Activated CD8-positive, alpha-beta memory T cell treated with anti-CD3 and anti-CD28 coated beads for 1 hour (primary cell): ENCODE measurements around the gene PTPRM.

ENCODE experiments used
- DNase-seq, 2 donors: peaks; one replicate each; pipeline ENCODE4 v3.0.0-alpha.2; 2020; ENCODE audit warnings: low read depth in 1 of 2; ENCODE audit errors: extremely low read depth in 1 of 2

PTPRM gene

GRCh38 chr18:8190980-8191379 is 623.9 kb downstream of the PTPRM start:
- DNase-seq = no peak

- no peak for DNase-seq
These were observed 627.3 kb downstream of the PTPRM start for GRCh38 chr18:8194431-8194830.

DNA sequence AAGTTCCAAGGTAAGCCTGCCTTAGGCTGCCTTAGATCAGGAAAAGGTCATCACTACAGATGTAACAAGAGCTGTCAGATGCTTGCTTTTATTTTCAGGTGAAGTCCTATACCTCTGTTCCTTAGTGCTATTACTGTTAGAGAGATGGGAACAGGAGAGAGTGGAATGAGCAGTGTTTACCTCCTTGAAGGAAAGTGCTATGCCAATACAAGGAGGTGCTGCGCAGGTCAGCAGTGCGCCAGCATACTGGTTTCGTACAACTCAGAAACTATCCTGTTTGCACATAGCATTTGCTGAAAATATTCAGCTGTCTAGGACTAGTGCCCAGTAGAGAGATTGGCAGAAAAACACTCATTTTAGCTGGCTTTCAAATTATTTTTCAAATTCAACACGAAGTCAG is 629.1 kb downstream of the PTPRM start:
- DNase-seq = no peak

DNA sequence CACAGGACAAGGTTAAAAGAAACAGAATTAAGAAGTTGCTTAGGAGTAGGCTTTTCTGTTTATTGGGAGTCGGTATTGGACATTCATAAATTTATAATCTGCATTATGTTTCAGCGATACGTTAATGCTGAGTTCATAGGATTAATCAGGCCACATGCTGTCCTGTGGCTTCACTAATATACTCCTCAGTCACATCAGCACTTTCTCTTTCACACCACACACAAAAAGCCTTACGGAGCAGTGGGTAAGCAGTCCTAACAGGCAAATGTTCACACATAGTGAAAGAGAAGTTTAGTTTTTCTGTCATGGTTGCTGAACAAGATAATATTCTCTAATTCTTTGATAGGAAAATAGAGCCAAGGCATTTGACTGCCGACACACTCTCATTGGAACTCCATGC is 630.4 kb downstream of the PTPRM start:
- DNase-seq = no peak

DNA sequence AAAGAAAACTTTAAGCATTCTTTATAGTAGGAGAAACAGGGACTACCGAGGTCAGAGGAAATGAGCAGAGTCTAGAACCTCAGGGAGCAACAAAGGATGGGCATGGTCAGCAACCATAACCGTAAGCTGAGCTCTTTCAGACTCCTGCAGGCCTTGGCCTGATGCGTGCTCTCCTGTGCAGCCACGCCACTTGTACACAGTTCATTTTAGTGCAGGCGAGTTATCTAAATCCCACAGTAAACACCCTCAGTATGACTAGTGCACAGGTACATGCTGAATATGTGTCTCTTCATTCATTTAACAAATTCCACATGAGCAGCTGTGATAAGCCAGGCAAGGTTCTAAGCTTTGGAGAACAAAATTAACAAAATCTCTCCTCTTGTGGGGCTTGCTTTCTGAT is 640.9 kb downstream of the PTPRM start:
- DNase-seq = no peak

- DNase-seq = no peak
These were observed 641.6 kb downstream of the PTPRM start for GRCh38 chr18:8208716-8209115.

DNA sequence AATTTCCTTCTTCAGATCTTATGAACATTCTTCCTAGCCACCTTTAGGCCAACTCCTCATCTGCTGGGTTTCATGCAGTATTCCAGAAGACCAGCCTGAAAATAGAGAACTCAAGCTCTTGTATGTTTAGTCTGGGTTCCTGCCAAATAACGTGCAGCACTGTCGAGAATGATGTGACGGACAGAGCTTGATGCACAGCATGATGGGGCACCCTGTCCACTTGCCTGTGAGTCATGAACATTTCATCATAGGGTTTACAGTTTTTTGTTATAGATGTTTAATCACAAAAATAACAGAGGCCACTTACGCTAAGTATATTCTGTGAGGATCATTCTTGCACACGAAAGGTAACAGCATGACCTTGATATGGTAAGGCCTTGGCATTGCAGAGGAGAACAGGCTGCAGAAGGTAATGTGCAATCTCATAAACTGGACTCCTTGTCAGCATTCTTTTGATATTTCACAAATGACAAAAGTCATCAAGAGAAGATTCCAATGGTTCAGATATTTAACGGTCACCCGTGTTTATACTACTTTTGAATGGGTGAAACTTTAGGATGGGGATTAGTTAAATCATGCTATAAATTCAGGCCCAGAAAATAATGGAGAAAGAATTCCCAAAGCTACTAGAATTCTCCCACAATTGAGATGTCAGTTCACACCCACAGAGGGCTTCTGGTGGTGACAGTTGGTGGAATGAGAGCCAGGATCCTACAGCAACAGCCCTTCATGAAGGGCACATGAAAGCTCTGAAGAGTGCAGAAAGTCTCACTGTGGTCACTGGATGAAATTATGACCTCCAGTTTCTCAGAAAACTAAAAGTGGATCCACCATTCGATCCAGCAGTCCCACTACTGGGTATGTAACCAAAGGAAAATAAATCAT is 646.0 kb downstream of the PTPRM start:
- DNase-seq = no peak

- no peak for DNase-seq
These were observed 648.6 kb downstream of the PTPRM start for GRCh38 chr18:8215741-8216140.

DNA sequence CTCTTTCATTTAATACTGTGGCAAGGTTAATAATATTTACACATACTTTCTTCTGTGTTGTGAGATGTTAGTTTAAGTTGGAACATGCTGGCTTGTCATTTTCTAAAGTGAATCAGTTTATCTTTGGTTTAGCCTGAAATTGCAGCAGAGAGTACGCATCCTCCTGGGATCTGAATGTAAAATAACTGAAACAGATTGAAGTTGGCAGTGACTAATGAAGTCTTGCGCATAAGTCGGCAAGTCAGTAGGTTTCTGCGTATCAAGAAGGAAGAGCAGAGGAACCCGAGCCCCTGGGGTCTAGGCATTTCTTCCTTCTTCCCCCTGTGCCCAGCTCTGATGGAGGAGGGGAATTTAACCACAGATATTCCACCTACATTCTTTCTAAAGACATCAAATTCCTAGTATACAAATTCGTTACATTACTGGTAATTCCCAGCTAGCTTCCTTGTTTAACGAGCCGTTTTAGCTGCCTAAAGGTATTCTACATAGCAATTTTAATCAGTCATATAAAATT is 650.0 kb downstream of the PTPRM start:
- no peak for DNase-seq

DNA sequence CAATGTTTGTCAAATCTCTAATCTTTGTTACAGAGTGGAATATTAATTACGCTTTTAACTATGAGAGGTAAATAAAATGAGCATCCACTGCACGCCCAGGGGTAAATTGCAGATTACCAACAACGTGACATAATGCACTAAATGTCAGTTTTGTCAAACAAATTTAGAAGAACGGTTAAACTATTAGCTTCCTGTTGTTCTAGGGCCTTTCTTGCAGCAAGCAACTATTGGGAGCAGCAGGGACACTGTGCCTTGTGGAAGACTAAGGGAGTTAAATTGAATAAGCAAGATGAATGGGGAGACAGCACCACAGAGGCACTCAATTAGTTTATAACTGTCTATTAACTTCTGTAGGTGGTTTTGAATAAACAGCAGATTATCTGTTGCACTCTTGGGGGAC is 651.1 kb downstream of the PTPRM start:
- DNase-seq = no peak

DNA sequence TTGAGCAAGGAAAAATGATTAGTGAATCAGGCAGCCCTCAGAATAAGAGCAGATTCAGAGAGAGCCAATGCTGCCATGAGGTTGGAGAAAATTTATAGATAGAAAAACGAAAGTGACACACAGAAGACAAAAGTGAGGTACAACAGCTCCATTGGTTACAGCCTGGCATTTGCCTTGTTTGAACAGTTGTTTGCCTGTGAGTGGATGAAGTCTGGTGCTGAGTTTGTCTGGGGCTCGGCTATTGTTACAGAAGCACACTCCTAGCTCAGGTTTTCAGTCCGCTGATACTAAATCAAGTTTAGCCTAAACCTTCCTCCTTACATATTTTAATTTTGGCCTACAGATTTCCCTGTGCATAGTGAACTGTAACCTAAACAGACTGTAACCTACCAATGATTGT is 654.3 kb downstream of the PTPRM start:
- no peak for DNase-seq

GRCh38 chr18:8224576-8224975 is 657.5 kb downstream of the PTPRM start:
- no peak for DNase-seq

GRCh38 chr18:8229040-8229439 is 661.9 kb downstream of the PTPRM start:
- no peak for DNase-seq

GRCh38 chr18:8229787-8230186 is 662.7 kb downstream of the PTPRM start:
- no peak for DNase-seq

DNA sequence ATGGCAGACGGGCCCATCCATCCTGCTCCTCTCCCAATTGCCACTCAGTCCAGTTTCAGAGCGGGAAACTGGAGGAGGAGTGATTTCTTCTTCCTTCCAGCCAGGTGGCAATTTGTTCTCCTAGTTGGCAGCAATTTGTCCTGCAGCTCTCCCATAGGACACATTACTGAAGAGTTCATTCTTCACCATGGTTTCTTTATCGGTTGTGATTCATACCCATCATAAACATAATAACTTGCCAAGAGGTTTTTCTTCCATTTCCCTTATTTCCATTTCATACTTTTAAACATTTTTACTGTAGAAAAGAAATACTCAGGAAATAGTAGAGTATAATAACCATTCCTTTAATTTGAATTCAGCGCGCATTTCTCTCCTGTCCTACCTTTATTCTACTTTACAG is 664.2 kb downstream of the PTPRM start:
- DNase-seq = no peak

DNA sequence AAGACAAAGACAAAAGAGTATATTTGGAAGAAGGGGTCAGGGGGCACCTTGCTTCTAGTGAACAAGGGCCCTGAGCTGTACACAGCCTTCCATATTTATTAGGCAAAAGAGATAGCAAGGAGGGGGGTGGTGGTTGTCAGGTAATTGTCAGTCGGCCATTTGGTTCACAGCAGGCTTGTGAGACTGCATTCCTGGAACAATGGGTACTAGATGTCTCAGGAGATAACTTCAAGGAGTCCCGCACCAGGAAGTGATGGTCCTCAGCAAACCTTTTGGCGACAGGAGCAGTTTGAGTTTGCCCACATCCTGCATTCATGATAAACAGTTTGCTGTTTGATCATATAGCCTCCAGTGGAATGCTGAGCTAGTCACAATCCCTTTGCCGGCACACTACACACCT is 665.7 kb downstream of the PTPRM start:
- DNase-seq = no peak

DNA sequence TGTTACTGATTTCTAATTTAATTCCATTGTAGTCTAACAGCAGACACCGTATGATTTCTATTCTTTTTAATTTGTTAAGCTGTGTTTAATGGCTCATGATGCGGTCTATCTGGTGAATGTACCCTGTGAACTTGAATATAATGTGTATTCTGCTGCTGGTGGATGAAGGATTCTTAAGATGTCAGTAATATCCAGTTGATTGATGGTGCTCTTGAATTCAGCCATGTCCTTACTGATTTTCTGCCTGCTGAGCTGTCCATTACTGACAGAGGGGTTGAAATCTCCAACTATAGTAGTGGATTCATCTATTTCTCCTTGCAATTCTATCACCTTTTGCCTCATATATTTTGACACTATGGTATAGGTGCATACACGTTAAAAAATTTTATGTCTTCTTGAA is 668.8 kb downstream of the PTPRM start:
- no peak for DNase-seq

GRCh38 chr18:8238507-8238906 is 671.4 kb downstream of the PTPRM start:
- DNase-seq = no peak

DNA sequence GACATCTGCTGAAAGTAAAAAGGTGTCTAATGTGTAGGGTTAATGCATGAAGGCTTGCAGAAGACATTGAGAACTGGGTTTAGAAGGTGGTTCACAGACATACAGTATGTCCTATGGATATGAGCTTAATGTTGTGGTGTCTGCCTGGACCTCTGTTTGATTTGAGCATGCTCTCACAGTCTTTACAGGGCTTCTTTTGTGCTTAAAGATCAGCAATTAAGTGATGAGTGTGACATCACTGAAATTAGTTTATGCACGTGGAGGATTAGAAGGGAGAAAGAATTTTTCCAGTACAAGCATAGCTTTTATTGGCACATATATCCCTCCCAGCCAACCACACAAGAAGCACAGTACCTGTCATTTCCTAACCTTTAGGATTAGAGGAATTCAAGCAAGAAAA is 674.6 kb downstream of the PTPRM start:
- DNase-seq = no peak

GRCh38 chr18:8242151-8242696 is 675.1 kb downstream of the PTPRM start:
- no peak for DNase-seq

DNA sequence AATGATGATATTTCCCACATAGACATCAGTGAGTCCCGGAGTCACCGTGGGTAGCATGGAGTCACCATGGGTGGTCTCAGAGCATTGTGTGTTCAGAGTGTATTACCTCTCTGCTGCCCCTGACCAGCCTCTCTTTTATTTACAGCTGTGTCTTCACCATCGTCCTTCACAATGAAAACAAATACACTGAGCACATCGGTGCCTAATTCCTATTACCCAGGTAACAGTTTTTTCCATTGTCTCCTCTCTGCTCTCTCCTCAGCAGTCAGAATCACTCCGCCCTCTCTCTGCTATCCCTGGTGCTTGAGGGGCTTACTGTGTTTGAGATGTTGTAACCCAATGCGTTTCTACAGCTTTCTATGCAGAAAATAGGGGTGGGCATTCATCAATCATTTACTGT is 680.6 kb downstream of the PTPRM start:
- DNase-seq = no peak

DNA sequence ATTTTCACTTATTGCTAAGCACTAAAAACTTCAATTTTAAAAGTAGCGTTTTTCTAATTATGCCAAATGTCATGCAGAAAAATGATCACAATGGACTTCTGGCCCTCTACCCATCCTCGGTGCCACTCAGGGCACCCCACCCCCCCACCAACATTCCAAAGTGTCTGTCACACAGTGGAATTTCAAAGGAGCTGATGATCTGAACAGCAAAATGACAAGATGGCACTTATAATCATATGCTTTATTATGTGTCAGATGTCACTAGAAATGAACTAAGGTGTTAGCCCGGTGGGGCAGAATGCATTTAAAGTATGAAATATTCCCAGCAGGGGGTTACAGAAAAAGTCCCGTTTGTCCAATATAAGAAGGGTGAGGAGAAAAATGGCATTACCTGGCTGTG is 681.5 kb downstream of the PTPRM start:
- DNase-seq = no peak
